ENCODE results near the gene C10orf67.

- TF ChIP-seq POLR2A (IDR thresholded peaks at IDR 0.05; ENCODE audit: borderline replicate concordance, extremely low read depth, insufficient read depth, insufficient read length) (no peak), EZH2 (IDR thresholded peaks at IDR 0.05) (no peak), ZFX (IDR thresholded peaks at IDR 0.05) (no peak), FOSL1 (IDR thresholded peaks at IDR 0.05; ENCODE audit: low read depth) (no peak), POLR2AphosphoS5 (IDR thresholded peaks at IDR 0.05; ENCODE audit: low read depth, low read length) (no peak), EZH2phosphoT487 (IDR thresholded peaks at IDR 0.05; ENCODE audit: borderline replicate concordance) (no peak), SP1 (IDR thresholded peaks at IDR 0.05; ENCODE audit: low read depth) (no peak), RAD21 (IDR thresholded peaks at IDR 0.05; ENCODE audit: low read depth) (no peak), ELF1 (IDR thresholded peaks at IDR 0.05; ENCODE audit: borderline replicate concordance, low read depth) (no peak), SRF (IDR thresholded peaks at IDR 0.05; ENCODE audit: low read depth) (no peak), EGR1 (IDR thresholded peaks at IDR 0.05; ENCODE audit: low read depth) (no peak), YY1 (IDR thresholded peaks at IDR 0.05; ENCODE audit: extremely low read depth, insufficient replicate concordance, low read depth, low read length) (no peak)
- TF ChIP-seq, protein P1, sequence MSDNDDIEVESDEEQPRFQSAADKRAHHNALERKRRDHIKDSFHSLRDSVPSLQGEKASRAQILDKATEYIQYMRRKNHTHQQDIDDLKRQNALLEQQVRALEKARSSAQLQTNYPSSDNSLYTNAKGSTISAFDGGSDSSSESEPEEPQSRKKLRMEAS (IDR thresholded peaks at IDR 0.05) = no peak
- TF ChIP-seq, protein P2, sequence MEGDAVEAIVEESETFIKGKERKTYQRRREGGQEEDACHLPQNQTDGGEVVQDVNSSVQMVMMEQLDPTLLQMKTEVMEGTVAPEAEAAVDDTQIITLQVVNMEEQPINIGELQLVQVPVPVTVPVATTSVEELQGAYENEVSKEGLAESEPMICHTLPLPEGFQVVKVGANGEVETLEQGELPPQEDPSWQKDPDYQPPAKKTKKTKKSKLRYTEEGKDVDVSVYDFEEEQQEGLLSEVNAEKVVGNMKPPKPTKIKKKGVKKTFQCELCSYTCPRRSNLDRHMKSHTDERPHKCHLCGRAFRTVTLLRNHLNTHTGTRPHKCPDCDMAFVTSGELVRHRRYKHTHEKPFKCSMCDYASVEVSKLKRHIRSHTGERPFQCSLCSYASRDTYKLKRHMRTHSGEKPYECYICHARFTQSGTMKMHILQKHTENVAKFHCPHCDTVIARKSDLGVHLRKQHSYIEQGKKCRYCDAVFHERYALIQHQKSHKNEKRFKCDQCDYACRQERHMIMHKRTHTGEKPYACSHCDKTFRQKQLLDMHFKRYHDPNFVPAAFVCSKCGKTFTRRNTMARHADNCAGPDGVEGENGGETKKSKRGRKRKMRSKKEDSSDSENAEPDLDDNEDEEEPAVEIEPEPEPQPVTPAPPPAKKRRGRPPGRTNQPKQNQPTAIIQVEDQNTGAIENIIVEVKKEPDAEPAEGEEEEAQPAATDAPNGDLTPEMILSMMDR (IDR thresholded peaks at IDR 0.05 in 2 of 3, conservative IDR thresholded peaks at IDR 0.05 in 1 of 3; ENCODE audit: borderline replicate concordance in 1 of 3, insufficient read depth in 1 of 3, low read depth in 2 of 3, low read length in 2 of 3) = no peak
Measured at GRCh38 chr10:23198940-23199767, 145.4 kb downstream of the C10orf67 start.

All from HCT116 (cell line).